Mammary epithelial cell (primary cell): ENCODE results near the gene LRP2.

ENCODE experiments used
- EZH2 ChIP-seq: IDR thresholded peaks from 2 replicates; pipeline ENCODE4 v1.6.1; 2012; ENCODE audit warnings: low read length, inconsistent platforms, borderline replicate concordance
- TF ChIP-seq, protein P1 (sequence below), 2 donors: IDR thresholded peaks in 1 of 2; conservative IDR thresholded peaks in 1 of 2; 2 replicates each; pipeline ENCODE4 v1.5.1; 2011 to 2012; ENCODE audit warnings: inconsistent platforms in 2 of 2, low read length in 2 of 2, mild to moderate bottlenecking in 2 of 2, control low read depth in 1 of 2, low read depth in 1 of 2; ENCODE audit not compliant: insufficient read depth in 1 of 2; ENCODE audit errors: extremely low read depth in 1 of 2

DNA sequence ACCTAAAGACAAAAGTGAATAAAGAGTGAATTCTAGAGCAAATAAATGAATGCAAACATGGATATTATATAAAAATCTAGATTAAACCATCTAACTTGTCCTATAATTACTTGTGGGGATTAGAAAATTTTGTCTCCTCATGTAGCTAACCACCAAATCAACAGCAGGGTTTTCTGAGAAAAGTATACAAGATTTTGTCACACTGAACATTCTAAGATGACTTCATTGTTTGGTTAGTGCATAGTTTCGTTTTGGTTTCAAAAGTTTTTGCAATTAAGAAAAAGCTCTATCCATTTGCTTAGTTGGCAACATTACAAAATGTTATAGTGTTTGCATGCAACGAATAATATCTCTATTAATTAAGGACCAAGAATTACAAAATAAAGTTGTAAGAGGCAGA lies 125.0 kb downstream of the LRP2 start:
- TF ChIP-seq, protein P1, sequence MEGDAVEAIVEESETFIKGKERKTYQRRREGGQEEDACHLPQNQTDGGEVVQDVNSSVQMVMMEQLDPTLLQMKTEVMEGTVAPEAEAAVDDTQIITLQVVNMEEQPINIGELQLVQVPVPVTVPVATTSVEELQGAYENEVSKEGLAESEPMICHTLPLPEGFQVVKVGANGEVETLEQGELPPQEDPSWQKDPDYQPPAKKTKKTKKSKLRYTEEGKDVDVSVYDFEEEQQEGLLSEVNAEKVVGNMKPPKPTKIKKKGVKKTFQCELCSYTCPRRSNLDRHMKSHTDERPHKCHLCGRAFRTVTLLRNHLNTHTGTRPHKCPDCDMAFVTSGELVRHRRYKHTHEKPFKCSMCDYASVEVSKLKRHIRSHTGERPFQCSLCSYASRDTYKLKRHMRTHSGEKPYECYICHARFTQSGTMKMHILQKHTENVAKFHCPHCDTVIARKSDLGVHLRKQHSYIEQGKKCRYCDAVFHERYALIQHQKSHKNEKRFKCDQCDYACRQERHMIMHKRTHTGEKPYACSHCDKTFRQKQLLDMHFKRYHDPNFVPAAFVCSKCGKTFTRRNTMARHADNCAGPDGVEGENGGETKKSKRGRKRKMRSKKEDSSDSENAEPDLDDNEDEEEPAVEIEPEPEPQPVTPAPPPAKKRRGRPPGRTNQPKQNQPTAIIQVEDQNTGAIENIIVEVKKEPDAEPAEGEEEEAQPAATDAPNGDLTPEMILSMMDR (conservative IDR thresholded peaks at IDR 0.05 in 1 of 2, IDR thresholded peaks at IDR 0.05 in 1 of 2; ENCODE audit: extremely low read depth in 1 of 2, insufficient read depth in 1 of 2, low read depth in 1 of 2, low read length in 2 of 2) = no peak
- no peak for TF ChIP-seq EZH2
